IPS-NIHi7 (cell line): ENCODE results near the gene CENPQ.
"Not testable (repeated sequence)": the region's sequence is repeated elsewhere in the genome, so short reads cannot be mapped to it uniquely, and the experiment has no call there.

Source experiments
- DNase-seq: peaks from one replicate; pipeline ENCODE4 v3.0.0; 2012; ENCODE audit warnings: mixed read lengths; ENCODE audit errors: extremely low spot score

CENPQ gene, protein sequence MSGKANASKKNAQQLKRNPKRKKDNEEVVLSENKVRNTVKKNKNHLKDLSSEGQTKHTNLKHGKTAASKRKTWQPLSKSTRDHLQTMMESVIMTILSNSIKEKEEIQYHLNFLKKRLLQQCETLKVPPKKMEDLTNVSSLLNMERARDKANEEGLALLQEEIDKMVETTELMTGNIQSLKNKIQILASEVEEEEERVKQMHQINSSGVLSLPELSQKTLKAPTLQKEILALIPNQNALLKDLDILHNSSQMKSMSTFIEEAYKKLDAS

GRCh38 chr6:49462927-49463611, at the start of gene CENPQ, which contains the start of gene MMUT:
TSS of gene CENPQ (plus strand) at chr6:49463370. CDS start at chr6:49470177, 6,807 bp downstream.
TSS of gene MMUT (minus strand) at chr6:49463253. CDS start at chr6:49459466, 3,787 bp downstream.
- DNase-seq = peak; percentile 96

DNA sequence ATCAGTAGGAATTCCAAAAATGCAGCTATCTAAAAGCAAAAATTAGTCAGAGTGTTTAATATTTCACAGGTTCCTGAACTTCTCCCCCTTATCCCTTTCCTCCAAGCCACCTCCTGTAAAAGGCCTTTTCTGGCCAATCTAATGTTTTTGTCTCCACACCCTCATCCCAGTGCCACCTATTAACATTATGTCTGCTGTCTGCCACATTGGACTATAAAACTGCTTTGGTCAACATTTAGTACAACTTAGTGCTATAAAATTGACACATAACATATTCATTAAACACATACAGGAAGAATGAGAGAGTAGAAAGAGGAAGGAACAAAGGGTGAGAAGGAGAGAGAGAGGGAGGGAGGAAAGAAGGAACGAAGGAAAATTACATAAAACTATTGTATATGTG, 47.8 kb upstream of the CENPQ start:
- DNase-seq = no peak

- DNase-seq = no peak
Measured at GRCh38 chr6:49416195-49416594, 47.0 kb upstream of the CENPQ start.

- no peak for DNase-seq
Measured at GRCh38 chr6:49423817-49424216, 39.4 kb upstream of the CENPQ start.

- no peak for DNase-seq
Measured at GRCh38 chr6:49430187-49430586, 33.0 kb upstream of the CENPQ start.

- DNase-seq = no peak
Measured at GRCh38 chr6:49430866-49431265, 32.3 kb upstream of the CENPQ start.

GRCh38 chr6:49453221-49453620, 9.9 kb upstream of the CENPQ start:
- DNase-seq = peak; percentile 13

DNA sequence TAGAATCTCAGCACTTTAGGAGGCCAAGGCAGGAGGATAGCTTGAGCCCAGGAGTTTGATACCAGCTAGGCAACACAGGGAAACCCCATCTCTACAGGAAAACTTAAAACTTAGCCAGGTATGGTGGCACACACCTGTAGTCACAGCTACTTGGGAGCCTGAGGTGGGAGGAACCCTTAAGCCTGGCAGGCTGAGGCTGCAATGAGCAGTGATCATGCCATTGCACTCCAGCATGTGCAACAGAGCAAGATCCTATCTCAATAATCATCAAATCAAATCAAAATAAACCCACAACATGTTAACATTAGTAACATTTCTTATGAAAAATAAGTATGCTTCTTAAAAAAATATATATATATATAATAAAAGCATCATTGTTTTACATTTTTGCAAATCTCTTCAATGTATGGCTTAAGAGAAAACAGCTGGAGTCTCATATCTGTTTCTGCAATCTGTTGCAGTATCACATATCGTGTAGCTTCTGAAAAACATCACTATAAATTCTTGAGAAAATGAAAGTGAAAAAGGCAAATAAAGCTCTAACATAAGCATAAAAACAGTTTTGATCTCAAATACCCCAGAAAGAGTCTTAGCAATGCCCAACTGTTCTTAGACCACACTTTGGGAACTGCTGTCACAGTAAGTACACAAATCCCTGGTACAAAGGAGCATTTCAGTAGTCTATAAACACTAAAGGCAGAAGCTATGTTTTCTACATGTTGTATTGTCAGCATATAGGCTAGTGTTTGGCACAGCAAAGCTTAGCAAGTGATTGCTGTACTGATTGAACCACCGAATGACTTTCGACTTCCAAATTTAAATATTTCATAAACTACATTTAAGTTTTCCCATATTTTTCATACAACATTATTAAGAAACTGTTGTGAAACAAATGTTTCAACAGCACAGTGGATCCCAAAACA, 8.1 kb upstream of the CENPQ start:
- no peak for DNase-seq

GRCh38 chr6:49457771-49458170, 5.4 kb upstream of the CENPQ start:
- no peak for DNase-seq

DNA sequence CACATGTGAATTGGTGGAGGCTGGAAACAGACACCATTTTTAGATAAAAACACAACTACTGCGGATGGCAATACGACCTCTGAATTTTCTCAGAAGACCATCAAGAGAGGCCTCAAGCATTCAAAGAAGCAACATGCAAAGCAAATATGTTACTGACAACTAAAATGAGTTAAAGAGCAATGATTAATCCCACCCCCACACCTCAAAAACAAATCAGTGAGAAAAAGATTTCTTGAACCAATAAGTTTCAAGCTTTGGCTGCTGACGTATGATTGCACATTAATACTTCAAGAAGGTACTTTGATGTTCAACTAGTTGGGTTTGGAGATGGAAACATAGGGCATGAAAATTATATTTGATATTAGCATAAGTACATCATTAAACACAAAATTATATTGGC, 1.1 kb upstream of the CENPQ start:
- DNase-seq = no peak

DNA sequence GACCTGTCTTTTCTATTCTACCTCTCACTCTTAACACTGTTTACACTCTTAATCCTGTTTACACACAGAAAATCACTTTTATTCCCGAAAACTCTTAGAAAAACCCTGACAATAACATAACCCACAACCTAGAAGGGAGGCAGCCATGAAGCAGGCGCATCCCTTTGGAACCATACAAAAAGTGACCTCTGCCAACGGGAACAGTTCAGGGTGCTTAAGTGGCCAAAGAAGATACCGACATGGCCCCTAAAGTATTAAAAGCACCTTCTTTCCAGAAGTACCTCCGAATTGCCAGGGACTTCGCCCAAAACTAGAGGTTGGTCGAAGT, 607 bp upstream of the CENPQ start:
- DNase-seq = no peak

DNA sequence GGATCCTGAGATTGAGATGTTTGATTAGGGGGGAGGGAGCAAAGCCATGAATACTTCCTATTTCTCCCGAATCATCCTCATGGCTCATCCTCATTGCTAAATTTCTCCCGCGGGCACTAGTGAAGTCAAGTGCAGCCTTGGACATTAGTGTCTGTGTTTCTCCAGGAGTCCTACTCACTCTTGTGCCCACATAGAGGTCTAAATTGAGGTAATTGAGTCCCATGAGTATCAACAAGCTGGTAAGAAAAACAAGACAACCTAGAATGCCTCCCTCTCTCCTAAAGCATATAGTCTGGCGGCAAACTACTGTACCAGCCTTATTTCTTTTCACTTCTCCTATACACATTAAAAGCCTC, 420 bp downstream of the CENPQ start:
- DNase-seq = no peak

DNA sequence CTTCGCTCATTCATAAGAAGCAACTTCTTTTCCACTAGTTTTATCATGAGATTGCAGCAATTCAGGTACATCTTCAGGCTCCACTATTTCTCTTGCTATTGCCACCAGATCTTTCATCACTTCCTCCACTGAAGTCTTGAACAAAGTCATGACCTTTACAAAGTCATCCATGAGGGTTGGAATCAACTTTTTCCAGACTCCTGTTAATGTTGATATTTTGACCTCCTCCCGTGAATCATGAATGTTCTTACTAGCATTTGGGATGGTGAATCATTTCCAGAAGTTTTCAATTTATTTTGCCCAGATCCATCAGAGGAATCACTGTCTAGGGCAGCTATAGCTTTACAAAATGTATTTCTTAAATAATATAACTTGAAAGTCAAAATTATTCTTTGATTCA, 1.5 kb downstream of the CENPQ start:
- DNase-seq = no peak

DNA sequence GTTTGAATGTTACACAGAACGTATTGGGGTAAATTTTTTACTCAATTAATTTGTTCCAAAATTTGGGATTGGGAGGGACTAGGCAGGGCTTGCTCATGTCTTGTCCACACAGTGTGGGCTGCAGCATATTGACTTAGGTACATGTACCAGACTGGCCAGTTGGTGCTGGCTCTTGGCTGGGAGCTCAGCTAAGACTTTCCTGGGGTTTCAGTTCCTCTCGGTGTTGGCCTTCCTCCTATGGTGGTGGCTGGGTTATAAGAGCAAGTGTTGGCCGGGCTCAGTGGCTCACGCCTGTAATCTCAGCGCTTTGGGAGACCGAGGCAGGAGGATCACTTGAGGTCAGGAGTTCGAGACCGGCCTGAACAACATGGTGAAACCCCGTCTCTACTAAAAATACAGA, 4.9 kb downstream of the CENPQ start:
- DNase-seq = no peak

DNA sequence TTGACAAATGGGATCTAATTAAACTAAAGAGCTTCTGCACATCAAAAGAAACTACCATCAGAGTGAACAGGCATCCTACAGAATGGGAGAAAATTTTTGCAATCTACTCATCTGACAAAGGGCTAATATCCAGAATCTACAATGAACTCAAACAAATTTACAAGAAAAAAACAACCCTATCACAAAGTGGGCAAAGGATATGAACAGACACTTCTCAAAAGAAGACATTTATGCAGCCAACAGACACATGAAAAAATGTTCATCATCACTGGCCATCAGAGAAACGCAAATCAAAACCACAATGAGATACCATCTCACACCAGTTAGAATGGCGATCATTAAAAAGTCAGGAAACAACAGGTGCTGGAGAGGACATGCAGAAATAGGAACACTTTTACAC, 13.4 kb downstream of the CENPQ start:
- not testable (repeated sequence) for DNase-seq

DNA sequence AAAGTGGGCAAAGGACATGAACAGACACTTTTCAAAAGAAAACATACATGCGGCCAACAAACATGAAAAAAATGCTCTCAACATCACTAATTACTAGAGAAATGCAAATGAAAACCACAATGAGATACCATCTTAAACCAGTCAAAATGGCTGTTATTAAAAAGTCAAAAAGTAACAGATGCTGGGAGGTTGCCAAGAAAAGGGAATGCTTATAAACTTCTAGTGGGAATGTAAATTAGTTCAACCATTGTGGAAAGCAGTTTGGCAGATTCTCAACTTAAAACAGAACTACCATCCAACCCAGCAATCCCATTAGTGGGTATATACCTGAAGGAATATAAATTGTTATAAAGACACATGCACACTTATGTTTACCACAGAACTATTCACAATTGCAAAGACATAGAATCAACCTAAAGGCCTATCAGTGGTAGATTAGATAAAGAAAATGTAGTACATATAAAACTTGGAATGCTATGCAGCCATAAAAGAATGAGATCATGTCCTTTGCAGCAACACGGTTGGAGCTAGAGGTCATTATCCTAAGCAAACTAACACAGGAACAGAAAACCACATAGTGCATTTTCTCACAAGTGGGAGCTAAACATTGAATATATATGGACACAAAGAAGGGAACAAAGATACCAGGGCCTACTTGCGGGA, 16.3 kb downstream of the CENPQ start:
- no peak for DNase-seq

DNA sequence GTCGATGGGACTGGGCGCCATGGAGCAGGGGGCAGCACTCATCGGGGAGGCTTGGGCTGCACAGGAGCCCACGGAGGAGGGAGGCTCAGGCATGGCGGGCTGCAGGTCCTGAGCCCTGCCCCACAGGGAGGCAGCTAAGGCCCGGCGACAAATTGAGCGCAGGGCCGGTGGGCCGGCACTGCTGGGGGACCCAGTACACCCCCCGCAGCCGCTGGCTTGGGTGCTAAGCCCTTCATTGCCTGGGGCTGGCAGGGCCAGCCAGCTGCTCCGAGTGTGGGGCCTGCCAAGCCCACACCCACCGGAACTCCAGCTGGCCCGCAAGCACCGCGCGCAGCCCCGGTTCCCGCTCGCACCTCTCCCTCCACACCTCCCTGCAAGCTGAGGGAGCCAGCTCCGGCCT, 18.7 kb downstream of the CENPQ start:
- not testable (repeated sequence) for DNase-seq

DNA sequence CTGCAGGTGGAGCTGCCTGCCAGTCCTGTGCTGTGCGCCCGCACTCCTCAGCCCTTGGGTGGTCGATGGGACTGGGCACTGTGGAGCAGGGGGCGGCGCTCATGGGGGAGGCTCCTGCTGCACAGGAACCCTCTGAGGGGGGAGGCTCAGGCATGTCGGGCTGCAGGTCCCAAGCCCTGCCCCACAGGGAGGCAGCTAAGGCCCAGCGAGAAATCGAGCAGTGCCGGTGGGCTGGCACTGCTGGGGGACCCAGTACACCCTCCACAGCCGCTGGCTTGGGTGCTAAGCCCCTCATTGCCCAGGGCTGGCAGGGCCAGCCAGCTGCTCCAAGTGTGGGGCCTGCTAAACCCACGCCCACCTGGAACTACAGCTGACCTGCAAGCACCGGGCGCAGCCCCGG, 20.2 kb downstream of the CENPQ start:
- not testable (repeated sequence) for DNase-seq

DNA sequence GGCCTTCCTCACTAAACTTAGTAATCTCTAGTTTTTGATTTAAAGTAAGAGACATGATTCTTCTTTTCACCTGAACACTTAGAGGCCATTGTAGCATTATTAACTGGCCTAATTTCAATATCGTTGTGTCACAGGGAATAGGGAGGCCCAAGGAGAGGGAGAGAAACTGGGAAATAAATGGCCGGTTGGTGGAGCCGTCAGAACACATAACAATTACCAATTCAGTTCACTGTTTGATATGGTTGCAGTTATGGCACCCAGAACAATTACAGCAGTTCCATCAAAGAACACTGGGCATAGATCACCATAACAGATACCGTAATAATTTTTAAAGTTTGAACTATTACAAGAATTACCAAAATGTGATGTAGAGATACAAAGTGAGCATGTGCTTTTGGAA, 27.5 kb downstream of the CENPQ start:
- no peak for DNase-seq

DNA sequence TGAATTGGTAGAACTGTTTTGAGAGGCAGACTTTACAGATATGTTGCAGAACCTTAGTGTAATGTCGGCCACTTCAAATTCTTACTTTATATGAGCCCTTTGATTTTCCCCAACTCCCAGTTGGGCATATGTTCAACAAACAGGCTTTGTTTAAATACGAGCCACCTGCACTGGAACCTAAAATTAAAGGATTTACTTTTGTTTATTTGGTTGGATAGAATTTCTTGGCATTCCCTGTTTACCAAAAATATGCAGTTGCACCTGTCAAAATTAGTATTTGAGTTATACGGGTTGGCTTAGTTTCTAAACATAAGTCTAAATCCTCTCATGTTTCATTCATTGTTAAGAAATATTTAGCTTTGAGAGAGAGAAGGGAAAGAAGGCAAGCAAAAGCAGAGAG, 34.1 kb downstream of the CENPQ start:
- no peak for DNase-seq

GRCh38 chr6:49499126-49499525, 36.0 kb downstream of the CENPQ start:
- no peak for DNase-seq

DNA sequence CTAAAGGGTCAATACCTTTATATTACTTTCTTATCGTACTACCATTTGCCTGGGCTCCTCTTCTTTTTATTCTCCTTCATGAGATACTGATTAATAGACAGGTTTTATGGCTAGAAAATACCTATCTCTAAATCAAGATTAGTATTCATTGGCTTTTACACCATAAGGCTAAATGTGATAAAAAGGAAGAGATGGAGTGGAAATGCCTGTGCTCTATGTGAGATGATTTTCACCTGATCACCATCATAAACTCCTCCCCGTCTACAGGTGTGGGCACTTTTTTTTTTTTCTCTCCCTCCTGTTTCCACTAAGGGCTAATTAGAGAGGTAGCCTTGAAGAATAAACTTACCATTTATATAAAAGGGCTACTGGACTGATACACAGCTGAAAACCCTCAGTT, 36.5 kb downstream of the CENPQ start, which contains the start of gene GLYATL3:
TSS of gene GLYATL3 (plus strand) at position 301 of the 400 bp plus-strand sequence. CDS start 12,068 bp downstream, outside the sequence.
- no peak for DNase-seq
